Stimulated activated CD4-positive, alpha-beta T cell treated with anti-CD3 and anti-CD28 coated beads, TNF-alpha, amount 100 ng/mL, for 4 hours (primary cell): ENCODE data around the gene CD6.

ENCODE experiments used
- DNase-seq, 3 experiments: peaks; one replicate each; pipeline ENCODE4 v3.0.0-alpha.2; 2020; ENCODE audit warnings: low read depth in 3 of 3

CD6 gene

DNA sequence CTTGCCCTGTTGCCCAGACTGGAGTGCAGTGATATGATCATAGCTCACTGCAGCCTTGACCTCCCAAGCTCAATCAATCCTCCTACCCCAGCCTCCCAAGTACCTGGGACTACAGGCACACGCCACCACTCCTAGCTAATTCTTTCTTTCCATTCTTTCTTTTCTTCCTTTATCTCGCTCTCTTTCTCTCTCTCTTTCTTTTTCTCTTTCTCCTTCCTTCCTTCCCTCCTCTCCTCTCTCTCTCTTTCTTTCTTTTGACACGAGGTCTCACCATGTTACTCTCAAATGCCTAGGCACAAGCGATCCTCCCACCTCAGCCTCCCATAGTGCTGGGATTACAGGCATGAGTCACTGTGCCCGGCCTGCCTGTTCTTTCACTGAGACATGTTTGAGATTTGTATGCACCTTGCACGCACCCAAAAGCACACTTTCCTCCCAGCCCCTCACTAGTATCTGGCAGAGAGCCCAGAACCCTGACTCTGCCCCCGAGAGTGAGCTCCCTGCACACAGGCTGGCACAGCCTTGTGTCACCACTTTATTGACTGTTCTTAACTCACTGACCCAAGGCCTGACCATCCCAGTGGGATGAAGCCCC, 56.8 kb downstream of the CD6 start:
- DNase-seq, result peak in 2 of 3 experiments; percentile 64 to 71

GRCh38 chr11:61032824-61033223, 61.3 kb downstream of the CD6 start:
- DNase-seq, result no peak

DNA sequence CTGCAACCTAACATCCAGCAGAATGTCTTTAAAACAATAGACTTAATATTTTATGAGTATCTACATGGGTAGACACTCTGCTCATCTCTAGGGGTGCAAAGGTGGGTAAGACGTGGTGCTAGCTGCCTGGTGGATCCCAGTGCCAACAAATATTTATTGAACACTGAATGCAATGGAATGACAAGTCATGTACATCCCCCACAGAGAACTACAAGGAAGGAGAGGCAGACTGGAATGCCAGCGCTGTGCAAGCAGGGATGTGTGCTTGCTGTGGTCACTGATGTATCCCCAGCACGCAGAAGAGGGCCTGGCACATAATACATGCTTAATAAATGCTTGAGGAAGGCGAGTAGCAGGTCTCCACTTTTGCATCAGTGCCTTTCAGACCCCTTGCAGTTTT, 61.9 kb downstream of the CD6 start:
- no peak for DNase-seq

DNA sequence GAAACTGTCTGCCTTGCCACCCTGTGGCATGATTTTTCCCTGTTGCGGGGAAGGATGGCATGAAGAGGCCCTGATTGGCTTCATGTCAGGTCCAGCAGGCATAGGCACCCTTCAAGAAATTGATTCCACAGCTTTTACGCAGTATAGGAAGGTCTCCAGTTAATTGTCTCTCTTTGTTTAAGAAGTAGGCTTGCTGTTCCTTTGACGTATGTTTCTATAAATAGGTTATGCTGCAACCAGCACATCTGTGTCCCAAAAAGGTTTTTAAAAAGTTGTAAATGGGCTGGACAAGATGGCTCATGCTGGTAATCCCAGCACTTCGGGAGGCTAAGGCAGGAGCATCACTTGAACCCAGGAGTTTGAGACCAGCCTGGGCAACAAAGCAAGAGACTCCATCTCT, 62.6 kb downstream of the CD6 start:
- no peak for DNase-seq

DNA sequence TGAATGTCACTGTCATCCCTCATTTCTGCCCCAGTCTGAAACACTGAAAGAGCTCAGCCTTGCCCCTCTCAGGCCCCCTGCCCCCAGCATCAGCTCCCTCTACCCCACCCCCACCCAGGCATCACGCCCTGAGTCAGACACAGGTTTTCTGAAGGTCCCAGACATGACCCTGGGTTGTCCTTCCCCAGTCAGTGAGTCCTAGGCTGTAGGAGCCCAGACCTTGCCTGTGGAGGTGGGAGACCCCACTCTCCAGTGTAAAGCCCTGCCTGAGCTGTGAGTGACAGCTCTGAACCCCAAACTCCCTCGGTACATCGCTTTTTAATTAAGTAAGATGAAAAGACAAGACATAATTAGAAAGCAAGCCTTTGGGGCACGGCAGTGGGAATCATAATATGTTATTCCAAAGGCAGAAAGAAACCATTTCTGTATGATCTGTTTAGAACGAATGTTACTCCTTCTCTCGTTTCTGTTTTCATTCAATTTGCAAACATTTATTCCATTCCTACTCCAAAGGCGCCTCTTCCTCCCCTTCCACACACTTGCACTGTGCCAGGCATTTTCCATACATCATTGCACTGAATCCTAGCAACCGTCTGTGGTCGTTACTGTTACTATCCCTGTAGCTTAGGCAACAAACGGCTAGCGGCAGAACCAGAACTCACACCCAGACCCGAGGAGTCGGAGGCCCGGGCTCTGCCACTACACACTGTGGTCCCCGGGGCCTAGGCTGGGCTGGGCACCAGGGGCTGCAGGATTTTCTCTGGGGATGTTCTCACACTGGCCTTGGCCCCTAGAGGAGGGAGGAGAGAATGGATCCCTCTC, 63.4 kb downstream of the CD6 start:
- no peak for DNase-seq

- DNase-seq, result no peak
Observed at GRCh38 chr11:61035526-61035835, 64.0 kb downstream of the CD6 start.

DNA sequence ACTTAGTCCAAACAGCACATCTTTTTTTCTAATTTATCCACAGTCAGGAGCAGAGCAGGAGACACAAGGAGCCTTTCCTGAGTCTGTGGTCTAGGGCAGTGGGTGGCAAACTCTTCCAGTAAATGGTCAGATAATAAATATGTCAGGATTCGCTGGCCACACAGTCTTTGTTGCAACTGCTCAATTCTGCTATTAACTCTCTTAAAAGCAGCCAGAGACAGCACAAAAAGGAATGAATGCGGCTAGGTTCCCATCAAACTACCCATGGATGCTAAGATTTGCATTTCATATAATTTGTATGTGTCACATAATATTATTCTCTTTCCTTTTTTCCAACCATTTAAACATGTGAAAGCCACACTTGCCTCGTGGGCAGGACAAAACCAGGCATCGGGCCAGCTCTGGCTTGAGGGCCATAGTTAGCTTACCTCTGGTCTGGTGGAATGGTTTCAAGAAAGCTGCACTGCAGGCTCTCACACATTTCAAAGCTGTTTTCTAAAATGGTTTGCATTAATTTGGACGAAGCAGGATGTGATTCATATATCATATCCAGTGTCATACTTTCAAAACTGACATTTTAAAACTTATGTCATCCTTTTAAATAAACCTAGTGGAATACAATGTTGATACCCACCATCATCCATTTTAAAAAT, 66.1 kb downstream of the CD6 start:
- no peak for DNase-seq

DNA sequence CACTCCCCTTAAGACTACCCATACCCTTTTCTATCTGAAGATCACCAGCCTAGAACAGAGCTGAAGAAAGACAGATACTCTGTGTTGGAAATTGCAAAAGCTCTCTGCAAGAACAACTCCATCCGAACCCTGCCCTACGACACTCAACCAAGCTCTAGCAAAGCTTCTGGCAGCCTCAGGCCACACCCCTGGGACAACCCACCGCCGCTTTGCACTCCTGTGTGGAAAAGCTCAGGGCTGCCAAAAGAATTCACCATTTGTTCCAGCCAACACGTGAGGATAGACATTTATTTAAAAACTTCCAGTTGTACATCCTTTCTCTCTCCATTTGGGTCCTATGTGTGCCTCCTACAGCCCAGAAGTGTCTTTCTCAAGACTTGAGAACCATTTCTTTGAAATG, 68.4 kb downstream of the CD6 start:
- no peak for DNase-seq

DNA sequence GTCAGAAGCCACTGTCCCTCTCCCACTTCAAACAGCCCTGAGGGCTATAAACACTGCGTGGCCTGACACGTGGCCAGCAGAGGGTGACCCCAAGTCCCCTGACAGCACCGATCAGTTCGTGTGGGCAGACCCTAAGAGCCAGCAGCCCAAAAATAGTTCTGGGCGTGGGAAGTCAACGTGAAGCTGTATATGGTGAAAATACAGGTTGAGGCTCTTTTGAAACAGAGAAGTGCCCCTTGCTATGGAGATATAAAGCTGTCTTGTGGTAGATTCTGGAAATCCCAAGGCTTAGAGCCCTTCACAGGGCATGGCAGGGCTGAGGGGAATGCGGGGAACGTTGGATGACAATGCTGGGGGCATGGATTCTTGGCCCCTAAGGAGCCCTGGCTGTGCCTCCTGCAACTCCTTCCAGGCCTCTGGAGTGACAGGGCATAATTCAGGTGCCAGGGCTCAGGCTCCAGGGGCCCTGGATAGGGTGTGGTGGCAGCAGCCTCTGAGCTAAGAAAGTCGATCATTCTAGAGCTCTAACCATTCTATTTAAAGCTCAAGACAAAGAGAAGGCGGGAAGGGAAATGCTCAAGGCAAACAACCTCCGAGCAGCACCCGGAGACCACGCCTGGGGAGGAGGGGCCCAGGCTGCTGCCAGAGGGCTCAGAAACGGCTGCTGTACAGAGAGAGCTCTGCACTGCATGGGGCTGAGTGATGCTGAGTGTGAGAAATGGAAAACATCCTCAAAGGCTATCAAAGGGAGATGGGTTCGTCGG, 70.5 kb downstream of the CD6 start:
- peak in 2 of 3 experiments; percentile 66 to 72 for DNase-seq

DNA sequence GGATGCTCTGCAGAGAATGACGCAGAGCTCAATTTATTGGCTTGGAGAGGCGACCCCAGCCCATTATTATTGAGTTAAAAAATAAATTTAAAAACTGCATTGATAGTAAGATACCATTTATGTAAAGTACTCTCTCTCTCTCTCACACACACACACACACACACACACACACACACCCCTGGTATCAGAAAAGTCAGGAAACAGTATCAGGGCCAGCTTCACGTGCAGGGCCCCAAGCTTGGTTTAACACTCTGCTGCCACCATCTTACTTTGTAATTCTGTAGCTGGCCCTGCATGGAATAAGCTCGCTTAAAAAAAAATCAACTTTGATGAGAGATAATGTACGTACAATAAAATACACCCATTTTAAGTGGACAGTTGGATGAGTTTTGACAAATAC, 71.1 kb downstream of the CD6 start:
- no peak for DNase-seq

- no peak for DNase-seq
Observed at GRCh38 chr11:61042961-61043540, 71.6 kb downstream of the CD6 start.

- DNase-seq, result no peak
Observed at GRCh38 chr11:61045271-61045670, 73.8 kb downstream of the CD6 start.

DNA sequence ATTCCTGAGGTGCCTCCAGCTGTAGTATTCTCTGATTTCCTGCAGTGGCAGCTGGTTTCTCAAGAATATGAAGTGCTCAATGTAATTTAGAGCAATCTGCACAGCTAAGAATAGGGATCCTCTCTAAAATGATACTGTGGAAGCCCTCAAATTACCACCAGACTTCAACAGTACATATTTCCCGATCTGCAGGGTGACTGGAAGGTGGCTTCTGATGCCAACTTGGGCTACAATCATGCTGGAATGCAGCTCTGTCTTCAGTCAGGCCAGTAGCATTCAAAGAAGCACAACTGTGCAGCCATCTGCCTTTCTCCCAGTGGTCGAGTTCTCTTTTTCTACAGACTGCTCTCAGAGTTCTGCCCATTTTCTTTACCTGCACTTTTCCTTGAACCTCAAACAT, 75.4 kb downstream of the CD6 start:
- DNase-seq, result no peak

GRCh38 chr11:61048368-61049062, 77.0 kb downstream of the CD6 start:
- no peak for DNase-seq

DNA sequence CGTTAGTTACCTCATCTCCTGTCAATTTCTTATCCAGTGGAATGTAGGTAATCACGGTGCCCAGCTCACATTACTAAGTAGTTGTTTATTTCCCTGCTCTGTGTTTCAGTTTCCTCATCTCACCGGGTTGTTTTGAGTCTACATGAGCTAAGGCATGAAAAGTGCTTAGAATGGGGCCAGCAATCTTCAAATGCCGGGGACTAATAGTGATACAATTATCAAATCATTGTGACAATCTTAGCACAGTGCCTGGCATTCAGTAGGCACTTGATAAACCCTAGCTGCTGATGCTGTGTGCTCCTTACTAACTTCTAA, 77.5 kb downstream of the CD6 start:
- no peak for DNase-seq

DNA sequence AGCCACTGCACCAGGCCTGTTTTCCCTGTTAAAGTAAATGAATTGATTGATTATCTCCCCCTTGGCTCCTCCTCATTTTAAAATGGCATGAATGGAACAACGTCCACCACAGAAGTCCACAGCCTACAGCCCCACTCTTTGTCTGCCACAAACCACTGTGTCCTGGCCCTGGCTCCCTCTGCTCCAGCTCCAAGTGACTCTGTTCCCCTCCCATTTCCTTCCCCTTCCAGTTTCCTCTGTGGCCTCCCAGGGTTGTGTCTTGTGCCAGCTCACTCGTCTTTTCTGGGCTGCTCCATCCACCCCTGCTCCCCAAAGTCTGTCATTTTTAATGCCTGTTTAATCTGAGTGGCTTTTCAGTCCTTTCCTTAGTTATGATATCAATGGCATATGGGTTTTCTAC, 78.4 kb downstream of the CD6 start:
- DNase-seq, result no peak

DNA sequence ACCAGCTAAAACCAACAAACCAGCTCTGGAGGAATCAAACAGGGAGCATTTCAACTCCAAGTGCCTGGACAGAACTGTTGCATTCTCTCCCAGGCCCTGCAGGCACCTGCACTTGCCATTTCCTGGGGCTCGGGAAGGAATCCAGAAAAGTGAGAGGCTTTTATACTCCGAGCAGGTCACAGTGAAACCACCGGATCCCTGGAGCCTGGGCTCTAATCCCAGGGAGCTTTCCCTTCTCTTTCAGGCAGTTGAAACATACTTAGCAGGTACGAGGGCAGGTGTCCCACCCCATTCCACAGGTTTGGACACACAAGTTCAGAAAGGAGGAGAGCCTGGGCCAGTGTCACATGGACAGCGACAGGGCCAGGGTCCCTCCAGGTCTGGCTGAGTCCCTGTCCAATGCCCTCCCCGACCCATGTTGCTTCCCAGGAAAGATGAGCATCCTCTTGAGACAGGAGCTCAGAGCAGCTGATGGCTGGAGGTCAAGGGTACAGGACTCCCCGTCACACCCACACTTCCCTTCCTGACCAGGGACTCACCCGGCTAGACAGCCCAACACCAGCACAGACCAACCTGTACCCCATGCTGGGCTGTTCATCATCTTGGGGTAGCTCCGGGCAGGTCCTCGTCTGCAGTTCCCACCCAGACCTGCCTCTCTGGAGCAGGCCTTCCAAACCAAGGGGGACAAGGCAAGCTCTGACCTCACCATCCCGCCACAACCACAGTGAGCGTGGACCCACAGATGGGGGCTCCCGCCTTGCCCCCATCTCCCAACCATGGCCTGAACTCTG, 80.9 kb downstream of the CD6 start:
- DNase-seq, result no peak

GRCh38 chr11:61053191-61053590, 81.7 kb downstream of the CD6 start:
- DNase-seq, result no peak

GRCh38 chr11:61054513-61054912, 83.0 kb downstream of the CD6 start:
- DNase-seq, result no peak

DNA sequence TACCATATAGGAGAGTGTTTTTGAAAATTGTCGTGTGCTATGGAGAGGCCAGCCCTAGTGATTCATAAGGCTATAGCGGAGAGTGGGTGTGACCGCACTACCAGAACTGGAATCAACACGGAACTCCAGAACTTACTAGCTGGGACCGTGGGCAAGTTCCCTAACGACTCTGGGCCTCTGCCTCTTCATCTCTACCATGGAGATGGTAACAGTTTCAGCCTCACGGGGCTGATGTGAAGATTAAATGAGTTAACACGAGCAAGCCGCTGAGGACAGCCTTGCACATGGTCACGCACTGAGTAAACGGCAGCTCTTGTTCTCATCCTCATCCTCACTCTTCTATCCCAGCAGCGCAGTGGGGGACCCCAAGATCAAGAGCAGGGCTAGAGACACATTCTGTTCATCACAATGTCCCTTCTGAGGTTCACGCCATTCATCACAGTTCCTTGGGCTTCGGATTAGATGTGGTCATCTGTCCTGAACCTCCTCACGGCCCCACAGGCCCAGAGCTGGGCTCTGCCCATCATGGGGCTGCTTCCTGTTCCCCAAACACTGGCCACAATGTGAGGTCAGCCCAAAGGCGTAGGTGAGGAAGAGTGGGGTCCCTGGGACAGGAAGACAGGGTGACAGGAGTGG, 83.6 kb downstream of the CD6 start:
- DNase-seq, result no peak
